ENCODE data around the gene UGCG. TPM values are rescaled to one million over a fixed set of nuclear protein-coding genes. Genes with fewer than 3 reads are reported as not detected.
"Not testable (repeated sequence)": the region's sequence is repeated elsewhere in the genome, so short reads cannot be mapped to it uniquely, and the experiment has no call there.

UGCG gene
- total and polyA plus RNA-seq, 2 experiments from 2014 or later: 73.1 to 148 TPM

- peak; percentile 98 for DNase-seq
- peaks cover 43% of the 10 kb centered on the region for H3K4me1 ChIP-seq (ENCODE audit: insufficient read depth)
- H3K36me3 ChIP-seq (ENCODE audit: low read depth): no peaks in the 10 kb centered on the region
- H2AFZ ChIP-seq: no peak overlapping the region
- H3F3A ChIP-seq (ENCODE audit: insufficient read depth): peaks cover 49% of the 10 kb centered on the region
- TF ChIP-seq EZH2phosphoT487 (IDR thresholded peaks at IDR 0.05; ENCODE audit: insufficient read depth, low read depth) (no peak), EZH2 (IDR thresholded peaks at IDR 0.05; ENCODE audit: insufficient read depth, poor library complexity, severe bottlenecking) (no peak)
- H3K9ac ChIP-seq: peak overlapping the region; percentile 78
- H3K79me2 ChIP-seq (ENCODE audit: insufficient read depth): no peaks in the 10 kb centered on the region
- no peaks in the 10 kb centered on the region for H3K27me3 ChIP-seq (replicated peaks; ENCODE audit: insufficient read depth)
- H4K20me1 ChIP-seq (ENCODE audit: insufficient read depth): no peaks in the 10 kb centered on the region
- H3K4me3 ChIP-seq: 0 out of 2 replicates have a peak overlapping the region, but pooled peaks have one; percentile 36
- peak overlapping the region; percentile 97 for H3K27ac ChIP-seq
- in situ Hi-C loops (cut with MboI): no loop called here
- no peaks in the 10 kb centered on the region for H3K9me3 ChIP-seq (ENCODE audit: low read depth)
- 19 to 23% methylated on average over 7 of the region's 7 CpGs for WGBS, 2 experiments (ENCODE audit: low coverage in 1 of 2, low lambda C conversion rate in 2 of 2, missing lambda C conversion rate in 2 of 2)
- peak overlapping the region; percentile 70 for H3K4me2 ChIP-seq (ENCODE audit: unreplicated experiment)
- H3K9me2 ChIP-seq (ENCODE audit: insufficient read depth): no peaks in the 10 kb centered on the region
Measured at GRCh38 chr9:111959468-111960359, 63.1 kb downstream of the UGCG start.

- H3K4me2 ChIP-seq (ENCODE audit: unreplicated experiment): peak overlapping the region; percentile 70
- H4K20me1 ChIP-seq (ENCODE audit: insufficient read depth); H3K9me2 ChIP-seq (ENCODE audit: insufficient read depth); in situ Hi-C loops (cut with MboI); H3K4me3 ChIP-seq; H2AFZ ChIP-seq; H3K36me3 ChIP-seq (ENCODE audit: low read depth); H3K27me3 ChIP-seq (replicated peaks; ENCODE audit: insufficient read depth); H3K9me3 ChIP-seq (ENCODE audit: low read depth); H3K79me2 ChIP-seq (ENCODE audit: insufficient read depth): not testable (repeated sequence)
- peaks cover 56% of the 10 kb centered on the region for H3F3A ChIP-seq (ENCODE audit: insufficient read depth)
- peak overlapping the region; percentile 97 for H3K27ac ChIP-seq
- peak overlapping the region; percentile 78 for H3K9ac ChIP-seq
- peak; percentile 49 for DNase-seq
- H3K4me1 ChIP-seq (ENCODE audit: insufficient read depth): peaks cover 50% of the 10 kb centered on the region
- WGBS, 2 experiments (ENCODE audit: low coverage in 1 of 2, low lambda C conversion rate in 2 of 2, missing lambda C conversion rate in 2 of 2): 13 to 20% methylated on average over 4 of the region's 4 CpGs
Measured at GRCh38 chr9:111960485-111960884, 63.9 kb downstream of the UGCG start.

GRCh38 chr9:111961009-111961408 is 64.4 kb downstream of the UGCG start:
- Histone ChIP-seq H2AFZ (no peak overlapping the region), H3F3A (ENCODE audit: insufficient read depth) (peaks cover 60% of the 10 kb centered on the region), H3K4me1 (ENCODE audit: insufficient read depth) (peaks cover 54% of the 10 kb centered on the region), H3K4me2 (ENCODE audit: unreplicated experiment) (no peak overlapping the region), H3K4me3 (no peak overlapping the region), H3K9ac (peak overlapping the region; percentile 78; the same call in 1 of the 2 replicates), H3K27ac (peak overlapping the region; percentile 97), H3K36me3 (ENCODE audit: low read depth) (no peaks in the 10 kb centered on the region), H3K79me2 (ENCODE audit: insufficient read depth) (no peaks in the 10 kb centered on the region), H3K9me2 (ENCODE audit: insufficient read depth) (no peaks in the 10 kb centered on the region), H3K27me3 (replicated peaks; ENCODE audit: insufficient read depth) (no peaks in the 10 kb centered on the region), H4K20me1 (ENCODE audit: insufficient read depth) (no peaks in the 10 kb centered on the region), H3K9me3 (ENCODE audit: low read depth) (no peaks in the 10 kb centered on the region)
- TF ChIP-seq EZH2phosphoT487 (IDR thresholded peaks at IDR 0.05; ENCODE audit: insufficient read depth, low read depth): no peak
- TF ChIP-seq EZH2 (IDR thresholded peaks at IDR 0.05; ENCODE audit: insufficient read depth, poor library complexity, severe bottlenecking): no peak
- in situ Hi-C loops (cut with MboI): no loop called here
- WGBS, 2 experiments (ENCODE audit: low coverage in 1 of 2, low lambda C conversion rate in 2 of 2, missing lambda C conversion rate in 2 of 2): 32 to 49% methylated on average over 2 of the region's 2 CpGs
- DNase-seq: peak; percentile 43

GRCh38 chr9:111961575-111961974 is 65.0 kb downstream of the UGCG start:
- H3K4me1 ChIP-seq (ENCODE audit: insufficient read depth): peaks cover 60% of the 10 kb centered on the region
- no peaks in the 10 kb centered on the region for H3K27me3 ChIP-seq (replicated peaks; ENCODE audit: insufficient read depth)
- TF ChIP-seq EZH2phosphoT487 (IDR thresholded peaks at IDR 0.05; ENCODE audit: insufficient read depth, low read depth) (no peak), EZH2 (IDR thresholded peaks at IDR 0.05; ENCODE audit: insufficient read depth, poor library complexity, severe bottlenecking) (no peak)
- peak; percentile 24 for DNase-seq
- no peaks in the 10 kb centered on the region for H4K20me1 ChIP-seq (ENCODE audit: insufficient read depth)
- no peaks in the 10 kb centered on the region for H3K79me2 ChIP-seq (ENCODE audit: insufficient read depth)
- no peak overlapping the region for H3K9ac ChIP-seq
- 91 to 94% methylated on average over 5 of the region's 5 CpGs for WGBS, 2 experiments (ENCODE audit: low coverage in 1 of 2, low lambda C conversion rate in 2 of 2, missing lambda C conversion rate in 2 of 2)
- in situ Hi-C loops (cut with MboI): no loop called here
- H3K9me3 ChIP-seq (ENCODE audit: low read depth): no peaks in the 10 kb centered on the region
- no peaks in the 10 kb centered on the region for H3K36me3 ChIP-seq (ENCODE audit: low read depth)
- no peak overlapping the region for H3K4me2 ChIP-seq (ENCODE audit: unreplicated experiment)
- peaks cover 62% of the 10 kb centered on the region for H3F3A ChIP-seq (ENCODE audit: insufficient read depth)
- H2AFZ ChIP-seq: no peak overlapping the region
- no peak overlapping the region for H3K4me3 ChIP-seq
- peak overlapping the region; percentile 97 for H3K27ac ChIP-seq
- no peaks in the 10 kb centered on the region for H3K9me2 ChIP-seq (ENCODE audit: insufficient read depth)
